Common myeloid progenitor, CD34-positive (primary cell): ENCODE results near the gene CLSTN2.

Source experiments
- CTCF ChIA-PET: fragments of 350-600 bp; sonication (Branson Sonifier 250); formaldehyde crosslinking; loops from one replicate; lab custom pipeline; 2021; ENCODE audit warnings: antibody characterized with exemption; lab: Charles Lee
- POLR2A ChIA-PET: fragments of 350-600 bp; sonication (Branson Sonifier 250); formaldehyde crosslinking; loops from one replicate; lab custom pipeline; 2021; ENCODE audit warnings: antibody characterized with exemption; lab: Charles Lee
- DNase-seq, 3 donors: peaks; one replicate each; pipeline versions ENCODE4 v3.0.0 to v3.0.0-alpha.2; 2013
- H3K27ac ChIP-seq, 2 experiments: 1 replicate in 1 of 2; 2 replicates in 1 of 2; pipeline ENCODE4 v1.7.0; 2013; ENCODE audit warnings: inconsistent platforms in 2 of 2, low read length in 2 of 2, mild to moderate bottlenecking in 2 of 2, low read depth in 1 of 2, moderate library complexity in 1 of 2; ENCODE audit not compliant: severe bottlenecking in 2 of 2, insufficient read depth in 1 of 2, poor library complexity in 1 of 2
- H3K27me3 ChIP-seq, 5 experiments: replicated peaks in 2 of 5; 1 replicate in 3 of 5; 2 replicates in 2 of 5; pipeline versions ENCODE4 v1.6.1 to v1.7.0; 2013; ENCODE audit warnings: low read length in 4 of 5, mild to moderate bottlenecking in 2 of 5, moderate library complexity in 2 of 5, inconsistent platforms in 1 of 5; ENCODE audit not compliant: insufficient read depth in 5 of 5, control insufficient read depth in 4 of 5
- H3K36me3 ChIP-seq, 4 experiments: 1 replicate in 2 of 4; 2 replicates in 2 of 4; pipeline versions ENCODE4 v1.6.1 to v1.7.0; 2013; ENCODE audit warnings: low read length in 3 of 4, control low read depth in 1 of 4, mild to moderate bottlenecking in 1 of 4; ENCODE audit not compliant: control insufficient read depth in 4 of 4, insufficient read depth in 4 of 4
- H3K4me1 ChIP-seq, 4 experiments: 1 replicate in 3 of 4; 2 replicates in 1 of 4; pipeline versions ENCODE4 v1.6.1 to v1.7.1; 2013; ENCODE audit warnings: low read length in 3 of 4, mild to moderate bottlenecking in 3 of 4, control low read depth in 1 of 4, inconsistent platforms in 1 of 4, moderate library complexity in 1 of 4; ENCODE audit not compliant: control insufficient read depth in 4 of 4, insufficient read depth in 4 of 4; ENCODE audit errors: control extremely low read depth in 1 of 4
- H3K4me3 ChIP-seq, 7 experiments: 1 replicate in 4 of 7; 2 replicates in 3 of 7; pipeline versions ENCODE4 v1.5.1 to v1.7.0; 2013; ENCODE audit warnings: mild to moderate bottlenecking in 7 of 7, low read length in 6 of 7, moderate library complexity in 6 of 7, inconsistent platforms in 2 of 7, low read depth in 2 of 7, control low read depth in 1 of 7; ENCODE audit not compliant: insufficient read depth in 4 of 7, control insufficient read depth in 1 of 7; ENCODE audit errors: extremely low read depth in 1 of 7
- H3K9me3 ChIP-seq, 5 experiments: 1 replicate in 4 of 5; 2 replicates in 1 of 5; pipeline versions ENCODE4 v1.6.1 to v1.7.1; 2013; ENCODE audit warnings: low read length in 4 of 5, mild to moderate bottlenecking in 2 of 5, inconsistent platforms in 1 of 5, low read depth in 1 of 5, moderate library complexity in 1 of 5; ENCODE audit not compliant: control insufficient read depth in 4 of 5, insufficient read depth in 2 of 5; ENCODE audit errors: control extremely low read depth in 1 of 5
- WGBS: methylation state at CpG from one replicate; pipeline ENCODE4 v1.1.5; 2013; ENCODE audit not compliant: insufficient coverage; 5-methylcytosine and 5-hydroxymethylcytosine counted together

CLSTN2 gene

GRCh38 chr3:140570602-140571001 lies 635.6 kb downstream of the CLSTN2 start:
- Histone ChIP-seq H3K27me3 (no peaks in the 10 kb centered on the region), H3K27ac (no peak overlapping the region), H3K4me1 (no peaks in the 10 kb centered on the region), H3K4me3 (no peak overlapping the region), H3K9me3 (peaks cover 0 to 2% (median 0%) of the 10 kb centered on the region in 5 experiments), H3K36me3 (no peaks in the 10 kb centered on the region)
- ChIA-PET POLR2A (no interaction called here), CTCF (no interaction called here)
- no peak for DNase-seq
- WGBS, result 75% methylated on average over 3 of the region's 3 CpGs

- Histone ChIP-seq H3K4me1 (no peaks in the 10 kb centered on the region), H3K36me3 (no peaks in the 10 kb centered on the region), H3K4me3 (no peak overlapping the region), H3K9me3 (peaks cover 0 to 2% (median 0%) of the 10 kb centered on the region in 5 experiments), H3K27me3 (no peaks in the 10 kb centered on the region), H3K27ac (no peak overlapping the region)
- 83% methylated on average over 1 of the region's 1 CpG for WGBS
- ChIA-PET CTCF (no interaction called here), POLR2A (no interaction called here)
- DNase-seq, result no peak
Observed at GRCh38 chr3:140571836-140572235, 636.9 kb downstream of the CLSTN2 start.

GRCh38 chr3:140572334-140572733 lies 637.3 kb downstream of the CLSTN2 start:
- 100% methylated on average over 1 of the region's 1 CpG for WGBS
- ChIA-PET CTCF (no interaction called here), POLR2A (no interaction called here)
- H3K4me3 ChIP-seq, result no peak overlapping the region
- H3K4me1 ChIP-seq, result no peaks in the 10 kb centered on the region
- H3K27ac ChIP-seq, result no peak overlapping the region
- peaks cover 0 to 2% (median 0%) of the 10 kb centered on the region in 5 experiments for H3K9me3 ChIP-seq
- H3K27me3 ChIP-seq, result no peaks in the 10 kb centered on the region
- no peak for DNase-seq
- no peaks in the 10 kb centered on the region for H3K36me3 ChIP-seq

GRCh38 chr3:140573011-140573410 lies 638.0 kb downstream of the CLSTN2 start:
- DNase-seq, result no peak
- Histone ChIP-seq H3K27me3 (no peaks in the 10 kb centered on the region), H3K4me1 (no peaks in the 10 kb centered on the region), H3K9me3 (peaks cover 0 to 1% (median 0%) of the 10 kb centered on the region in 5 experiments), H3K36me3 (no peaks in the 10 kb centered on the region), H3K4me3 (no peak overlapping the region), H3K27ac (no peak overlapping the region)
- POLR2A ChIA-PET, result no interaction called here
- WGBS, result 60% methylated on average over 1 of the region's 3 CpGs
- CTCF ChIA-PET, result no interaction called here

- POLR2A ChIA-PET, result no interaction called here
- Histone ChIP-seq H3K27me3 (no peaks in the 10 kb centered on the region), H3K4me1 (no peaks in the 10 kb centered on the region), H3K36me3 (no peaks in the 10 kb centered on the region), H3K9me3 (no peaks in the 10 kb centered on the region), H3K27ac (no peak overlapping the region), H3K4me3 (no peak overlapping the region)
- DNase-seq, result no peak
- 89% methylated on average over 4 of the region's 5 CpGs for WGBS
- CTCF ChIA-PET, result no interaction called here
Observed at GRCh38 chr3:140574375-140574774, 639.4 kb downstream of the CLSTN2 start.

GRCh38 chr3:140576449-140576848 lies 641.5 kb downstream of the CLSTN2 start:
- ChIA-PET POLR2A (no interaction called here), CTCF (no interaction called here)
- Histone ChIP-seq H3K4me1 (no peaks in the 10 kb centered on the region), H3K36me3 (no peaks in the 10 kb centered on the region), H3K9me3 (no peaks in the 10 kb centered on the region), H3K27ac (no peak overlapping the region), H3K4me3 (no peak overlapping the region), H3K27me3 (peaks cover 0 to 3% (median 0%) of the 10 kb centered on the region in 5 experiments)
- DNase-seq, result no peak
- WGBS, result 60% methylated on average over 2 of the region's 5 CpGs

- no peaks in the 10 kb centered on the region for H3K9me3 ChIP-seq
- POLR2A ChIA-PET, result no interaction called here
- H3K36me3 ChIP-seq, result no peaks in the 10 kb centered on the region
- WGBS, result 100% methylated on average over 3 of the region's 4 CpGs
- H3K4me1 ChIP-seq, result no peaks in the 10 kb centered on the region
- H3K27ac ChIP-seq, result no peak overlapping the region
- H3K4me3 ChIP-seq, result no peak overlapping the region
- no peak for DNase-seq
- CTCF ChIA-PET, result no interaction called here
- H3K27me3 ChIP-seq, result peaks cover 0 to 3% (median 0%) of the 10 kb centered on the region in 5 experiments
Observed at GRCh38 chr3:140577911-140578310, 642.9 kb downstream of the CLSTN2 start.
